ENCODE data around the gene SLC6A6.
A peak's percentile ranks its signal among the peaks of the same experiment; 100 is the strongest.

SLC6A6 gene

GRCh38 chr3:14402304-14402811, at the start of gene SLC6A6:
SLC6A6 (plus strand) TSS chr3:14402606; CDS start chr3:14443635, 41,029 bp downstream.
- DNase-seq = peak; percentile 82 to 89

GRCh38 chr3:14353502-14353901, 48.9 kb upstream of the SLC6A6 start:
- peak in 1 of 2 donors; percentile 68 for DNase-seq

GRCh38 chr3:14357463-14357862, 44.9 kb upstream of the SLC6A6 start:
- no peak for DNase-seq

GRCh38 chr3:14358426-14359211, 43.8 kb upstream of the SLC6A6 start:
- no peak for DNase-seq

GRCh38 chr3:14359348-14359747, 43.1 kb upstream of the SLC6A6 start:
- DNase-seq = no peak

GRCh38 chr3:14360123-14360881, 42.1 kb upstream of the SLC6A6 start:
- DNase-seq = no peak

GRCh38 chr3:14361068-14361677, 41.2 kb upstream of the SLC6A6 start:
- DNase-seq = no peak

GRCh38 chr3:14362890-14363289, 39.5 kb upstream of the SLC6A6 start:
- DNase-seq = no peak

- DNase-seq = no peak
Measured at GRCh38 chr3:14363379-14363778, 39.0 kb upstream of the SLC6A6 start.

- peak; percentile 79 to 81 for DNase-seq
Measured at GRCh38 chr3:14363991-14364390, 38.4 kb upstream of the SLC6A6 start.

- DNase-seq = no peak
Measured at GRCh38 chr3:14364580-14365292, 37.7 kb upstream of the SLC6A6 start.

GRCh38 chr3:14366248-14366647, 36.2 kb upstream of the SLC6A6 start:
- DNase-seq = peak in 1 of 2 donors; percentile 58

GRCh38 chr3:14366915-14367823, 35.2 kb upstream of the SLC6A6 start:
- no peak for DNase-seq

GRCh38 chr3:14368146-14368545, 34.3 kb upstream of the SLC6A6 start:
- DNase-seq = no peak

- no peak for DNase-seq
Measured at GRCh38 chr3:14368885-14369284, 33.5 kb upstream of the SLC6A6 start.

- DNase-seq = no peak
Measured at GRCh38 chr3:14369675-14370669, 32.4 kb upstream of the SLC6A6 start.

- DNase-seq = no peak
Measured at GRCh38 chr3:14370720-14371572, 31.5 kb upstream of the SLC6A6 start.

GRCh38 chr3:14371573-14372474, 30.6 kb upstream of the SLC6A6 start:
- DNase-seq = peak; percentile 84 to 92

Measured in inflammatory macrophage treated with lipopolysaccharide for 1 hour (primary cell).